Esophagus squamous epithelium (tissue), 5 donors: ENCODE data around the gene ARL8B. TPM values are rescaled to one million over a fixed set of nuclear protein-coding genes. Genes with fewer than 3 reads are reported as not detected.

Experiments
- DNase-seq: peaks from one replicate; lab custom pipeline; 2025; lab: John Stamatoyannopoulos, UW
- H3K27ac ChIP-seq, 4 donors: fragments of 200-600 bp; sonication (generic); one replicate each; pipeline ENCODE4 v1.5.1; 2016 to 2019; ENCODE audit warnings: mild to moderate bottlenecking in 1 of 4
- H3K27me3 ChIP-seq, 4 donors: fragments of 200-600 bp; sonication (generic); 1 replicate in 3 of 4; 2 replicates in 1 of 4; pipeline versions ENCODE4 v1.5.1 to v1.6.0; 2017 to 2021; ENCODE audit warnings: antibody characterized with exemption in 1 of 4
- H3K36me3 ChIP-seq, 3 donors: fragments of 200-600 bp; sonication (generic); one replicate each; pipeline ENCODE4 v1.5.1; 2016 to 2019
- H3K4me1 ChIP-seq, 3 donors: fragments of 200-600 bp; sonication (generic); one replicate each; pipeline ENCODE4 v1.5.1; 2017 to 2019
- H3K4me3 ChIP-seq, 4 donors: fragments of 200-600 bp; sonication (generic); 1 replicate in 3 of 4; 2 replicates in 1 of 4; pipeline ENCODE4 v1.5.1; 2016 to 2019; ENCODE audit warnings: mild to moderate bottlenecking in 2 of 4, moderate library complexity in 1 of 4
- H3K9me3 ChIP-seq, 3 donors: fragments of 200-600 bp; sonication (generic); one replicate each; pipeline ENCODE4 v1.5.1; 2016 to 2019
- POLR2A ChIP-seq, 4 donors: fragments of 450-650 bp; IDR thresholded peaks; one replicate each; pipeline ENCODE4 v1.6.1; 2017; ENCODE audit warnings: antibody characterized with exemption in 4 of 4, mild to moderate bottlenecking in 4 of 4, moderate library complexity in 3 of 4
- WGBS, 2 donors: methylation state at CpG; one replicate each; pipeline ENCODE4 v1.1.5; 2018; 5-methylcytosine and 5-hydroxymethylcytosine counted together
- intact Hi-C: fragments of 100-400 bp; cut with DNase I; formaldehyde crosslinking; loops from one replicate; pipeline ENCODE4 v1.15.0; 2022
- total RNA-seq, 4 donors: library from RNA; depleted of rRNA; stranded (reverse); fragments of >200 nt; gene quantifications; one replicate each; pipeline ENCODE4 v1.1.0, GENCODE V29; 2016
- TF ChIP-seq, protein P1 (sequence below), 6 experiments: fragments of 450-650 bp in 4 of 6; fragments of 200-600 bp in 2 of 6; sonication (generic) in 2 of 6; IDR thresholded peaks; one replicate each; pipeline ENCODE4 v1.5.1; 2016 to 2019; ENCODE audit warnings: antibody characterized with exemption in 6 of 6, mild to moderate bottlenecking in 4 of 6, moderate library complexity in 4 of 6
- donor health status: DM: yes; HTN: yes; CAD: no.

ARL8B gene
- total RNA-seq, 4 donors from 2014 or later = 42.9 to 71.9 (median 51.7) TPM

- 65 to 79% methylated on average over 1 of the region's 1 CpG for WGBS, 2 donors
- peaks cover 5 to 42% (median 17%) of the 10 kb centered on the region in 3 donors for H3K4me1 ChIP-seq
- no peak overlapping the region for H3K4me3 ChIP-seq
- H3K9me3 ChIP-seq = no peaks in the 10 kb centered on the region
- no peak for TF ChIP-seq POLR2A (IDR thresholded peaks at IDR 0.05)
- TF ChIP-seq, protein P1, sequence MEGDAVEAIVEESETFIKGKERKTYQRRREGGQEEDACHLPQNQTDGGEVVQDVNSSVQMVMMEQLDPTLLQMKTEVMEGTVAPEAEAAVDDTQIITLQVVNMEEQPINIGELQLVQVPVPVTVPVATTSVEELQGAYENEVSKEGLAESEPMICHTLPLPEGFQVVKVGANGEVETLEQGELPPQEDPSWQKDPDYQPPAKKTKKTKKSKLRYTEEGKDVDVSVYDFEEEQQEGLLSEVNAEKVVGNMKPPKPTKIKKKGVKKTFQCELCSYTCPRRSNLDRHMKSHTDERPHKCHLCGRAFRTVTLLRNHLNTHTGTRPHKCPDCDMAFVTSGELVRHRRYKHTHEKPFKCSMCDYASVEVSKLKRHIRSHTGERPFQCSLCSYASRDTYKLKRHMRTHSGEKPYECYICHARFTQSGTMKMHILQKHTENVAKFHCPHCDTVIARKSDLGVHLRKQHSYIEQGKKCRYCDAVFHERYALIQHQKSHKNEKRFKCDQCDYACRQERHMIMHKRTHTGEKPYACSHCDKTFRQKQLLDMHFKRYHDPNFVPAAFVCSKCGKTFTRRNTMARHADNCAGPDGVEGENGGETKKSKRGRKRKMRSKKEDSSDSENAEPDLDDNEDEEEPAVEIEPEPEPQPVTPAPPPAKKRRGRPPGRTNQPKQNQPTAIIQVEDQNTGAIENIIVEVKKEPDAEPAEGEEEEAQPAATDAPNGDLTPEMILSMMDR (IDR thresholded peaks at IDR 0.05) = no peak
- H3K27ac ChIP-seq = no peak overlapping the region
- H3K27me3 ChIP-seq = no peaks in the 10 kb centered on the region
- no peak for DNase-seq
- intact Hi-C loops = no loop called here
- H3K36me3 ChIP-seq = no peaks in the 10 kb centered on the region
These were observed 40.0 kb downstream of the ARL8B start for GRCh38 chr3:5162102-5162501.

DNA sequence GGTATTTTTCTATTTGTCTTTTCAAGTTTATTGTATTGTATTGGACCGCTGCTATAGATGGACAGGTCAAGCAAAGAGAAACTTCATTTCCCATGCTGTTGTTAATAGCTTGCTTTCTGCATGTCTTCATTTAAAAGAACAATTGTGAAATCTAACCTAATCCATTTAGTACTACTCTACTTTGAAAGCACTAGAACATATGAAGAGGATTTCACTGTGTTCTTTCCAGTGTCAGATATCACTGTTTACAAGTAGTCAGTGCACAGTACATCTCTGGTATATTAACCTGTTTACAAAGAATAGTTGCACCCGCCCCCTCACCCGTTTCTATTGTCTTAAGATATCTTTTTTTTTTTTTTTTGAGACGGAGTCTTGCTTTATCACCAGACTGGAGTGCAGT, 43.6 kb downstream of the ARL8B start:
- Histone ChIP-seq H3K9me3 (no peaks in the 10 kb centered on the region), H3K27me3 (no peaks in the 10 kb centered on the region), H3K4me3 (no peak overlapping the region), H3K4me1 (peaks cover 5 to 30% (median 11%) of the 10 kb centered on the region in 3 donors), H3K36me3 (peaks cover 0 to 4% (median 0%) of the 10 kb centered on the region in 3 donors), H3K27ac (no peak overlapping the region)
- no peak for DNase-seq
- TF ChIP-seq, protein P1 (IDR thresholded peaks at IDR 0.05) = no peak
- no peak for TF ChIP-seq POLR2A (IDR thresholded peaks at IDR 0.05)
- intact Hi-C loops = no loop called here
- 87 to 93% methylated on average over 4 of the region's 4 CpGs for WGBS, 2 donors

GRCh38 chr3:5166846-5167245, 44.8 kb downstream of the ARL8B start:
- Histone ChIP-seq H3K27me3 (no peaks in the 10 kb centered on the region), H3K4me1 (peaks cover 0 to 19% (median 3%) of the 10 kb centered on the region in 3 donors), H3K4me3 (no peak overlapping the region), H3K9me3 (no peaks in the 10 kb centered on the region), H3K27ac (no peak overlapping the region), H3K36me3 (peaks cover 0 to 16% (median 3%) of the 10 kb centered on the region in 3 donors)
- DNase-seq = no peak
- TF ChIP-seq, protein P1 (IDR thresholded peaks at IDR 0.05) = no peak
- no peak for TF ChIP-seq POLR2A (IDR thresholded peaks at IDR 0.05)
- intact Hi-C loops = no loop called here
- WGBS, 2 donors = 67 to 78% methylated on average over 2 of the region's 2 CpGs

DNA sequence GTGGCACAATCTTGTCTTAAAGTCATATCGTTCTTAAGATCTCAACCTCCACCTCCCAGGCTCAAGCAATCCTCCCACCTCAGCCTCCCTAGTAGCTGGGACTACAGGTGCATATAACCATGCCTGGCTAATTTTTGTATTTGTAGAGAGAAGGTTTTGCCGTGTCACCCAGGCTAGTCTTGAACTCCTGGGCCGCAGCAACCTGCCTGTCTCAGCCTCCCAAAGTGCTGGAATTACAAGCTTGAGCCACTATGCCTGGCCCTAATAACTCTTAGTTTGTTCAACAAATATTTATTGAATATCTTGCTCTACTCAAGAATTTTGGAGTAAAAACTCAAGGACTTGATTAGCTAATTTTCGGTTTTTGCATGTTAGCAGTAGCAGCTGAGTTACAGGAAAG, 46.0 kb downstream of the ARL8B start:
- peaks cover 0 to 6% (median 0%) of the 10 kb centered on the region in 3 donors for H3K4me1 ChIP-seq
- H3K27ac ChIP-seq = no peak overlapping the region
- WGBS, 2 donors = 94 to 96% methylated on average over 4 of the region's 4 CpGs
- H3K36me3 ChIP-seq = peaks cover 3 to 28% (median 7%) of the 10 kb centered on the region in 3 donors
- intact Hi-C loops = no loop called here
- H3K9me3 ChIP-seq = no peaks in the 10 kb centered on the region
- TF ChIP-seq POLR2A (IDR thresholded peaks at IDR 0.05) = no peak
- TF ChIP-seq, protein P1 (IDR thresholded peaks at IDR 0.05) = no peak
- H3K27me3 ChIP-seq = no peaks in the 10 kb centered on the region
- no peak for DNase-seq
- H3K4me3 ChIP-seq = no peak overlapping the region

GRCh38 chr3:5169807-5170206, 47.7 kb downstream of the ARL8B start:
- intact Hi-C loops = no loop called here
- no peak for TF ChIP-seq POLR2A (IDR thresholded peaks at IDR 0.05)
- TF ChIP-seq, protein P1 (IDR thresholded peaks at IDR 0.05) = no peak
- no peak overlapping the region for H3K4me3 ChIP-seq
- H3K9me3 ChIP-seq = no peaks in the 10 kb centered on the region
- H3K27ac ChIP-seq = no peak overlapping the region
- DNase-seq = no peak
- 62 to 85% methylated on average over 2 of the region's 2 CpGs for WGBS, 2 donors
- peaks cover 8 to 45% (median 10%) of the 10 kb centered on the region in 3 donors for H3K36me3 ChIP-seq
- no peaks in the 10 kb centered on the region for H3K4me1 ChIP-seq
- no peaks in the 10 kb centered on the region for H3K27me3 ChIP-seq
